Measurements from ENCODE around the gene NFASC. TPM values are rescaled to one million over a fixed set of nuclear protein-coding genes. Genes with fewer than 3 reads are reported as not detected.

Gene NFASC
- total and polyA plus RNA-seq, 12 donors, result 1.9 to 24.1 (median 9.2) TPM

DNA sequence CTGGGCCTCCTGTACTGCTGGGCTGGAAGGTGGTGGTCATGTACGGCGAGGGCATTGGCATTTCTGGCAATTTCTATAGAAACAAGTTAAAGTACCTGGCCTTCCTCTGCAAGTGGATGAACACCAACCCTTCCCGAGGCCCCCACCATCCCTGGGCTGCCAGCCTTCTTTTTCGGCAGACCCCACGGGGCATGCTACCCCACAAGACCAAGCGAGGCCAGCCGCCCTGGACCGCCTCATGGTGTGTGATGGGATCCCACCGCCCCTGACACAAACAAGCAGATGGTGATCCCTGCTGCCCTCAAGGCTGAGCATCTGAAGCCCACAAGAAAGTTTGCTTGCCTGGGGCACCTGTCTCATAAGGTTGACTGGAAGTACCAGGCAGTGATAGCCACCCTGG lies 76.0 kb downstream of the NFASC start:
- 97% methylated on average over 9 of the region's 9 CpGs for WGBS, 2 donors

GRCh38 chr1:204947338-204947737 lies 76.7 kb downstream of the NFASC start:
- Histone ChIP-seq H3K9me3 (no peaks in the 10 kb centered on the region), H3K36me3 (peaks cover 0 to 11% (median 0%) of the 10 kb centered on the region in 9 donors), H3K4me3 (no peak overlapping the region), H3K27me3 (peaks cover 0 to 11% (median 0%) of the 10 kb centered on the region in 7 donors), H3K4me1 (peaks cover 0 to under 1% (median 0%) of the 10 kb centered on the region in 9 donors), H3K27ac (no peak overlapping the region)
- no peak for DNase-seq
- intact Hi-C loops (cut with DNase I), result loop anchor here in 6 of 10 donors (10.0 kb wide), 2 partner anchors 373 to 383 kb away; no protein-coding TSS in a partner anchor
- ATAC-seq, result no peak
- 80 to 81% methylated on average over 8 of the region's 8 CpGs for WGBS, 2 donors
- no peak for TF ChIP-seq CTCF (IDR thresholded peaks at IDR 0.05)

More for the DNA sequence above, 76.0 kb downstream of the NFASC start:
- Histone ChIP-seq H3K4me3 (no peak overlapping the region), H3K27ac (no peak overlapping the region), H3K27me3 (peaks cover 0 to 11% (median 0%) of the 10 kb centered on the region in 7 donors), H3K9me3 (no peaks in the 10 kb centered on the region), H3K4me1 (peaks cover 0 to 5% (median 0%) of the 10 kb centered on the region in 9 donors), H3K36me3 (peaks cover 0 to 4% (median 0%) of the 10 kb centered on the region in 9 donors)
- no peak for TF ChIP-seq CTCF (IDR thresholded peaks at IDR 0.05)
- DNase-seq (no peak), ATAC-seq (no peak)
- intact Hi-C loops (cut with DNase I), result loop anchor here in 6 of 10 donors (10.0 kb wide), 2 partner anchors 372 to 382 kb away; no protein-coding TSS in a partner anchor

DNA sequence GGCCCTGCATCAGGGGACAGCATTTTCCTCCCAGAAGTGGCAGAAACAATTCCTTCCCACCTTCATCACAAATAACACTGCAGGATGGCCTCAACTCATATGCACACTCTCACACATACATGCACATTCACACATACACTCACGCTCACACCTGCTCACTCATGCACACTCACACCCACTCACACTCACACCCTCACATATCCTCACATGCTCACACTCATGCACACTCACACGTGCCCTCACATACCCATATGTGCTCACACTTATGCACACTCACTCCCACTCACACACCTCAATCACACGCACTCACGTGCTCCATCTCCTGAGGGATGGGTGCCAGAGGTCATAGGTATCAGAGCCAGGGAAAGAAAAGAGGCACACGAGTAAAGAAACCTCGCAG lies 77.1 kb downstream of the NFASC start:
- ATAC-seq (no peak), DNase-seq (no peak)
- 71 to 74% methylated on average over 6 of the region's 6 CpGs for WGBS, 2 donors
- Histone ChIP-seq H3K9me3 (no peaks in the 10 kb centered on the region), H3K27me3 (peaks cover 0 to 11% (median 0%) of the 10 kb centered on the region in 7 donors), H3K36me3 (peaks cover 0 to 13% (median 0%) of the 10 kb centered on the region in 9 donors), H3K27ac (no peak overlapping the region), H3K4me3 (no peak overlapping the region), H3K4me1 (no peaks in the 10 kb centered on the region)
- intact Hi-C loops (cut with DNase I), result loop anchor here in 6 of 10 donors (10.0 kb wide), 2 partner anchors 373 to 383 kb away; no protein-coding TSS in a partner anchor
- no peak for TF ChIP-seq CTCF (IDR thresholded peaks at IDR 0.05)

GRCh38 chr1:204950353-204951001 lies 79.8 kb downstream of the NFASC start:
- ATAC-seq (no peak), DNase-seq (no peak)
- H3K9me3 ChIP-seq, result no peaks in the 10 kb centered on the region
- peaks cover 0 to 11% (median 0%) of the 10 kb centered on the region in 7 donors for H3K27me3 ChIP-seq
- H3K4me1 ChIP-seq, result no peaks in the 10 kb centered on the region
- intact Hi-C loops (cut with DNase I), result no loop called here
- 54 to 64% methylated on average over 13 of the region's 13 CpGs for WGBS, 2 donors
- H3K4me3 ChIP-seq, result no peak overlapping the region
- H3K36me3 ChIP-seq, result peaks cover 0 to 35% (median 0%) of the 10 kb centered on the region in 9 donors
- TF ChIP-seq CTCF (IDR thresholded peaks at IDR 0.05), result no peak
- H3K27ac ChIP-seq, result no peak overlapping the region
